ENCODE data around the gene HOXB6. TPM values are rescaled to one million over a fixed set of nuclear protein-coding genes. Genes with fewer than 3 reads are reported as not detected.

HOXB6 gene
- polyA plus RNA-seq, 2 of the 4 experiments (the other 2 are of a cell fraction): 10.2 to 14.7 TPM

GRCh38 chr17:48612854-48613691 is 8.3 kb upstream of the HOXB6 start (continued):
- no peak for TF ChIP-seq ZSCAN20 (CRISPR knock-in tag; IDR thresholded peaks at IDR 0.05)
- TF ChIP-seq CHD4 (IDR thresholded peaks at IDR 0.05; ENCODE audit: borderline replicate concordance): no peak
- TF ChIP-seq RCOR1 (IDR thresholded peaks at IDR 0.05; ENCODE audit: low read depth, low read length): no peak
- TF ChIP-seq TFCP2L1 (CRISPR knock-in tag; IDR thresholded peaks at IDR 0.05): no peak
- TF ChIP-seq GATA3 (IDR thresholded peaks at IDR 0.05; ENCODE audit: borderline replicate concordance): no peak; the same call in 1 of the 2 replicates
- no peak for TF ChIP-seq HOXB5 (CRISPR knock-in tag; IDR thresholded peaks at IDR 0.05)
- no peak for TF ChIP-seq USF2 (IDR thresholded peaks at IDR 0.05)
- no peak for TF ChIP-seq RFX5 (IDR thresholded peaks at IDR 0.05)
- no peak for TF ChIP-seq RAD21 (conservative IDR thresholded peaks at IDR 0.05 in 1 of 2, IDR thresholded peaks at IDR 0.05 in 1 of 2)
- TF ChIP-seq MAZ (IDR thresholded peaks at IDR 0.05; ENCODE audit: borderline replicate concordance, low read depth, low read length): no peak
- no peak for TF ChIP-seq CBX8 (IDR thresholded peaks at IDR 0.05)
- no peak; the same call in 2 of the 3 replicates for TF ChIP-seq SMC3 (IDR thresholded peaks at IDR 0.05)
- TF ChIP-seq REST (IDR thresholded peaks at IDR 0.05): no peak
- TF ChIP-seq HOXA7 (CRISPR knock-in tag; IDR thresholded peaks at IDR 0.05): no peak
- TF ChIP-seq FOSB (CRISPR knock-in tag; IDR thresholded peaks at IDR 0.05): no peak
- TF ChIP-seq FOXS1 (CRISPR knock-in tag; IDR thresholded peaks at IDR 0.05): no peak
- no peak for TF ChIP-seq KDM1A (IDR thresholded peaks at IDR 0.05; ENCODE audit: low read depth)
- no peak for TF ChIP-seq MYC (IDR thresholded peaks at IDR 0.05; ENCODE audit: borderline replicate concordance, low read length)
- TF ChIP-seq CTCF (IDR thresholded peaks at IDR 0.05): no peak; the same call in 2 of the 3 replicates

GRCh38 chr17:48612456-48612853 is 7.7 kb upstream of the HOXB6 start:
- no peaks in the 10 kb centered on the region for H3K9me3 ChIP-seq
- H3K27ac ChIP-seq: peak overlapping the region; percentile 93 to 99
- peak in 1 of 2 experiments; percentile 59 for DNase-seq (ENCODE audit: low read depth in 1 of 2, low spot score in 1 of 2)
- peaks cover 13% of the 10 kb centered on the region for H3K4me1 ChIP-seq
- no peak for FAIRE-seq
- ChIA-PET CTCF (interaction anchor here (0.8 to 3.0 kb wide), 25 partner anchors 9 to 586 kb away, joined by 3 to 17 read pairs (median 4); partner anchors contain the start of gene HOXB9), POLR2A (interaction anchor here (0.6 to 2.9 kb wide), 6 partner anchors 13 to 564 kb away, joined by 3 to 30 read pairs (median 4); partner anchors contain the start of genes HOXB9 and NFE2L1)
- 0 out of 6 replicates have a peak, but pooled peaks of 1 of the 2 experiments have one; percentile 1 for ATAC-seq
- peak overlapping the region; percentile 98 for H3K4me2 ChIP-seq
- WGBS (ENCODE audit: missing lambda C conversion rate): 1% methylated on average over 15 of the region's 15 CpGs
- H3K4me3 ChIP-seq: peak overlapping the region; percentile 74
- TF ChIP-seq CBX2 (IDR thresholded peaks at IDR 0.05; ENCODE audit: borderline replicate concordance, low read depth) (no peak), RNF2 (IDR thresholded peaks at IDR 0.05; ENCODE audit: borderline replicate concordance, low read depth) (no peak), MAX (IDR thresholded peaks at IDR 0.05) (no peak), KDM1A (IDR thresholded peaks at IDR 0.05; ENCODE audit: low read depth) (no peak), POLR2A (IDR thresholded peaks at IDR 0.05; ENCODE audit: low read length) (no peak), CEBPB (IDR thresholded peaks at IDR 0.05) (no peak), KDM5A (IDR thresholded peaks at IDR 0.05) (no peak), RCOR1 (IDR thresholded peaks at IDR 0.05; ENCODE audit: low read depth, low read length) (no peak), ELK1 (IDR thresholded peaks at IDR 0.05; ENCODE audit: low read depth, low read length) (no peak), BHLHE40 (IDR thresholded peaks at IDR 0.05; ENCODE audit: low read depth, low read length) (no peak)

Data from A549 (cell line).